Smooth muscle cell (in vitro differentiated cells): ENCODE results near the gene LAMA2. TPM values are rescaled to one million over a fixed set of nuclear protein-coding genes. Genes with fewer than 3 reads are reported as not detected.

Experiments used
- DNase-seq: peaks from one replicate; lab custom pipeline; 2025; ENCODE audit not compliant: unreplicated experiment; lab: John Stamatoyannopoulos, UW
- H2AFZ ChIP-seq: fragments of 200-600 bp; sonication (generic); 2 replicates; pipeline ENCODE4 v1.6.0; 2016; ENCODE audit warnings: antibody characterized with exemption, low read depth, mild to moderate bottlenecking
- H3F3A ChIP-seq: fragments of 200-600 bp; sonication (generic); 2 replicates; pipeline ENCODE4 v1.6.0; 2017; ENCODE audit warnings: antibody characterized with exemption, low read depth
- H3K27ac ChIP-seq: fragments of 200-600 bp; sonication (generic); 2 replicates; pipeline ENCODE4 v1.5.1; 2016; ENCODE audit warnings: low read depth, mild to moderate bottlenecking
- H3K27me3 ChIP-seq: fragments of 200-600 bp; sonication (generic); 2 replicates; pipeline ENCODE4 v1.6.1; 2016; ENCODE audit warnings: low read depth, mild to moderate bottlenecking
- H3K36me3 ChIP-seq: fragments of 200-600 bp; sonication (generic); 2 replicates; pipeline ENCODE4 v1.5.1; 2016; ENCODE audit warnings: low read depth
- H3K4me1 ChIP-seq: fragments of 200-600 bp; sonication (generic); 2 replicates; pipeline ENCODE4 v1.5.1; 2016; ENCODE audit warnings: low read depth
- H3K4me2 ChIP-seq: fragments of 200-600 bp; sonication (generic); 2 replicates; pipeline ENCODE4 v1.6.0; 2016; ENCODE audit warnings: mild to moderate bottlenecking
- H3K4me3 ChIP-seq: fragments of 200-600 bp; sonication (generic); 2 replicates; pipeline ENCODE4 v1.5.1; 2016; ENCODE audit warnings: mild to moderate bottlenecking
- H3K79me2 ChIP-seq: fragments of 200-600 bp; sonication (generic); 2 replicates; pipeline ENCODE4 v1.6.0; 2016; ENCODE audit warnings: low read depth, mild to moderate bottlenecking
- H3K9ac ChIP-seq: fragments of 200-600 bp; sonication (generic); 2 replicates; pipeline ENCODE4 v1.6.0; 2016; ENCODE audit warnings: low read depth
- H3K9me3 ChIP-seq: fragments of 200-600 bp; sonication (generic); replicated peaks from 2 replicates; pipeline ENCODE4 v1.5.1; 2016; ENCODE audit warnings: low read depth
- H4K20me1 ChIP-seq: fragments of 200-600 bp; sonication (generic); 2 replicates; pipeline ENCODE4 v1.6.0; 2016; ENCODE audit warnings: low read depth
- WGBS: methylation state at CpG from one replicate; pipeline ENCODE4 v1.1.7; 2016; ENCODE audit warnings: low lambda C conversion rate; 5-methylcytosine and 5-hydroxymethylcytosine counted together
- polyA plus RNA-seq: library from polyadenylated mRNA; unstranded; fragments of >200 nt; fragmentation: Nextera tagmentation; extraction: Ambion mirVana; gene quantifications from 2 replicates; pipeline ENCODE4 v1.2.1, GENCODE V29; 2016
- total RNA-seq: library from RNA; depleted of rRNA; stranded (reverse); fragments of >200 nt; gene quantifications from 2 replicates; pipeline ENCODE4 v1.2.3, GENCODE V29; 2014
- TF ChIP-seq, protein P1 (sequence below): fragments of 200-600 bp; sonication (generic); IDR thresholded peaks from 2 replicates; pipeline ENCODE4 v1.5.1; 2017; ENCODE audit warnings: borderline replicate concordance, mild to moderate bottlenecking, antibody characterized with exemption; ENCODE audit not compliant: insufficient read depth, poor library complexity, severe bottlenecking

LAMA2 gene
- total and polyA plus RNA-seq, 2 experiments from 2014 or later = 21.7 to 92.9 TPM

DNA sequence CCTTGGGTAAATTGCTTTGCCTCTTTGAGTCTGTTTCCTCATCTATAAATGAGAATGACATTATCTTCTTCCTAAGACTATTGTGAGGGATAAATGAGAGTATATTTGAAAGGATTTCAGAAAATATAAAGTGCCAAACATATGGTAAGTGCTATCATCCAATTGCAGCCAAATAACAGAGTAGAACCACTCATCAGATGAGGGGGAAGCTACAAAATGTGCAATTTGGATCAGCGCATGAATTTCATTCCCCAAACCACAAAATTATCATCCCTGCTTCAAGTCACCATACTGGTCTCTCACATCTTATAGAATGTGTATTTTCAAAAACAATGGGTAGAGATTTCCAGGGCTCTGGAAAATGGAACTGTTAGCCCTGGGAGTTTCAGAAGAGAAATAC lies 668.5 kb downstream of the LAMA2 start:
- H3K36me3 ChIP-seq = no peaks in the 10 kb centered on the region
- TF ChIP-seq, protein P1, sequence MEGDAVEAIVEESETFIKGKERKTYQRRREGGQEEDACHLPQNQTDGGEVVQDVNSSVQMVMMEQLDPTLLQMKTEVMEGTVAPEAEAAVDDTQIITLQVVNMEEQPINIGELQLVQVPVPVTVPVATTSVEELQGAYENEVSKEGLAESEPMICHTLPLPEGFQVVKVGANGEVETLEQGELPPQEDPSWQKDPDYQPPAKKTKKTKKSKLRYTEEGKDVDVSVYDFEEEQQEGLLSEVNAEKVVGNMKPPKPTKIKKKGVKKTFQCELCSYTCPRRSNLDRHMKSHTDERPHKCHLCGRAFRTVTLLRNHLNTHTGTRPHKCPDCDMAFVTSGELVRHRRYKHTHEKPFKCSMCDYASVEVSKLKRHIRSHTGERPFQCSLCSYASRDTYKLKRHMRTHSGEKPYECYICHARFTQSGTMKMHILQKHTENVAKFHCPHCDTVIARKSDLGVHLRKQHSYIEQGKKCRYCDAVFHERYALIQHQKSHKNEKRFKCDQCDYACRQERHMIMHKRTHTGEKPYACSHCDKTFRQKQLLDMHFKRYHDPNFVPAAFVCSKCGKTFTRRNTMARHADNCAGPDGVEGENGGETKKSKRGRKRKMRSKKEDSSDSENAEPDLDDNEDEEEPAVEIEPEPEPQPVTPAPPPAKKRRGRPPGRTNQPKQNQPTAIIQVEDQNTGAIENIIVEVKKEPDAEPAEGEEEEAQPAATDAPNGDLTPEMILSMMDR = no peak
- no peak for DNase-seq
- 96% methylated on average over 1 of the region's 1 CpG for WGBS
- no peak overlapping the region for H2AFZ ChIP-seq
- H3K4me2 ChIP-seq = no peak overlapping the region
- no peaks in the 10 kb centered on the region for H3K79me2 ChIP-seq
- no peak overlapping the region for H3K4me3 ChIP-seq
- H4K20me1 ChIP-seq = no peaks in the 10 kb centered on the region
- H3K27ac ChIP-seq = no peak overlapping the region
- H3K9me3 ChIP-seq = no peaks in the 10 kb centered on the region
- H3K27me3 ChIP-seq = no peaks in the 10 kb centered on the region
- H3K9ac ChIP-seq = no peak overlapping the region
- H3K4me1 ChIP-seq = peaks cover 7% of the 10 kb centered on the region
- peaks cover 16% of the 10 kb centered on the region for H3F3A ChIP-seq

DNA sequence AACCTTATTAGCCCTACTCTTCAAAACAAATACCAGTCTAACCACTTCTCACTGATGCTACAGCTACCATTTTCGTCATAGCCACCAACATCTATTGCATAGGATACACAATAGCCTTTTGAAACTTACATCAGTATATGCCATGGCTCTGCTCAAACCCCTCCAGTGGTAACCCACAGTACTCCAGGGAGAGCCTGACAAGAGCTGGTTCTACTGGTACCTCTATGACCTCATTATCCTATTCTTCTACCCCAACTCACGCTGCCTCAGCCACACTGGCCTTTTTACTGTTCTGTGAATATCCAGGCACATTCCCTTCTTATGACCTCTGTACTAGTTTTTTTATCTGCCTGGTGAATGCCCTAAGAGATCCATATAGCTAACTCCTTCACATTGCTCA lies 669.5 kb downstream of the LAMA2 start:
- no peak overlapping the region for H3K4me2 ChIP-seq
- peaks cover 6% of the 10 kb centered on the region for H3F3A ChIP-seq
- H3K79me2 ChIP-seq = no peaks in the 10 kb centered on the region
- no peak overlapping the region for H3K9ac ChIP-seq
- no peaks in the 10 kb centered on the region for H3K9me3 ChIP-seq
- DNase-seq = no peak
- H3K27me3 ChIP-seq = no peaks in the 10 kb centered on the region
- H3K4me1 ChIP-seq = peaks cover 7% of the 10 kb centered on the region
- TF ChIP-seq, protein P1 = no peak
- H4K20me1 ChIP-seq = no peaks in the 10 kb centered on the region
- no peak overlapping the region for H3K4me3 ChIP-seq
- no peak overlapping the region for H3K27ac ChIP-seq
- WGBS = 87% methylated on average over 2 of the region's 2 CpGs
- no peak overlapping the region for H2AFZ ChIP-seq
- no peaks in the 10 kb centered on the region for H3K36me3 ChIP-seq

DNA sequence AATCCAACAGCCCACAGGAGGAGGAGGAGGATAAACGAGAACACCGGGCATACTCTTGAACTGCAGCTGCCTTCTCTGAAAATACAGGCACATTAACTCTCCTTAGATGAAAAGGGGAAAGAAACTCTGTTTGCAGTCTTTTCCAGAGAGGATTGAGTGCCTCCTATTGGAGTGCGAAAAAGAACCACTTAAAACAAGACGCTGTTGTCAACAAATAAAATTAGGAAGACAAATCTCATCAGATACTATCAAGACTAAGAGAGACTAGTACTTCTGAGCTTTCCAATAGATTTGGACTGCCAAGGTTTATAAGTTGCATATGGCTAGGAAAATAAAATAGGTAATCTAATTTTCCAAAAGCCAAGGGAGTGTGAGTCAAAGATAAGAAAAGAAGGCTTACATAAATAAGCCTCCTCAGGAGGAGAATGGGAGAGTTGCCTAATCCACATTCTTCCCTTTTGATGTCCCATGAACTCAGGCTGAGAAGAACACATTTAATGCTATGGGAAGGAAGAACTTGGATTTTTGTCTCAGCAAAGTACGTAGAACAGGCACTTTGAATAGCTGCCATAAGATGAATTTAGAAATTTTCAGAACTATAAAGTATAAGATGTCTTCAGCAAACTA lies 672.4 kb downstream of the LAMA2 start:
- TF ChIP-seq, protein P1 = no peak
- Histone ChIP-seq H3K9me3 (no peaks in the 10 kb centered on the region), H3K79me2 (no peaks in the 10 kb centered on the region), H3K4me1 (peaks cover 7% of the 10 kb centered on the region), H3K4me3 (no peak overlapping the region), H3K9ac (no peak overlapping the region), H3K4me2 (no peak overlapping the region), H3K36me3 (no peaks in the 10 kb centered on the region), H4K20me1 (no peaks in the 10 kb centered on the region), H2AFZ (no peak overlapping the region), H3K27ac (no peak overlapping the region), H3K27me3 (no peaks in the 10 kb centered on the region), H3F3A (no peaks in the 10 kb centered on the region)
- 82% methylated on average over 5 of the region's 5 CpGs for WGBS
- no peak for DNase-seq

DNA sequence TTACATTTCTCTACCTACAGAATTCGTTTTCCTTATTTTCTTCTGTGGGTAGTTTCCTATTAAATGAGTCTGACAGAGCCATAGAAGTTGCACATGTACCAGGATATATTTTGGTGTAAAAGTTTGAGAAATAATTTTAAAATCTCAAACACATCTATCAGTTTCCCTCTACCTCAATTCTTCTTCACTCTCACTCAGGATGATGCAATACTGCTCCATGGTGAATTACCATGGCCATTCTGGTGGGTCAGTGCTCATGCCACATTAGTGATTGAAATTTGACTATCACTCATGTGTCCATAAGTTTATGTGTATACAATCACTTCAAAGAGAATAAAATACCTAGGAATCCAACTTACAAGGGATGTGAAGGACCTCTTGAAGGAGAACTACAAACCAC lies 675.3 kb downstream of the LAMA2 start:
- Histone ChIP-seq H3K27ac (no peak overlapping the region), H3K36me3 (no peaks in the 10 kb centered on the region)
- WGBS = 97% methylated on average over 1 of the region's 1 CpG

More for the DNA sequence above, 675.3 kb downstream of the LAMA2 start:
- TF ChIP-seq, protein P1 = no peak
- Histone ChIP-seq H4K20me1 (no peaks in the 10 kb centered on the region), H3K9ac (no peak overlapping the region), H3K9me3 (no peaks in the 10 kb centered on the region), H3F3A (no peaks in the 10 kb centered on the region), H2AFZ (no peak overlapping the region), H3K79me2 (no peaks in the 10 kb centered on the region), H3K4me1 (peaks cover 7% of the 10 kb centered on the region), H3K4me2 (no peak overlapping the region), H3K27me3 (no peaks in the 10 kb centered on the region), H3K4me3 (no peak overlapping the region)
- DNase-seq = no peak
